HepG2 (cell line): Measurements from ENCODE around the gene TBL3. TPM values are rescaled to one million over a fixed set of nuclear protein-coding genes. Genes with fewer than 3 reads are reported as not detected.

Experiments used
- CHD2 ChIP-seq: IDR thresholded peaks from 2 replicates; pipeline ENCODE4 v1.6.1; 2011; ENCODE audit warnings: low read depth, low read length, improper control_type of control experiment
- HIVEP1 ChIP-seq: sonication (generic); formaldehyde crosslinking; IDR thresholded peaks from 2 replicates; pipeline ENCODE4 v1.4.0; 2020; ENCODE audit warnings: mild to moderate bottlenecking, missing genetic modification reagents
- KAT8 ChIP-seq: IDR thresholded peaks from 2 replicates; pipeline ENCODE4 v1.6.1; 2016; ENCODE audit warnings: missing genetic modification reagents, missing compliant biosample characterization
- LCORL ChIP-seq, 2 experiments: fragments of 450-650 bp in 1 of 2; sonication (generic) in 1 of 2; formaldehyde crosslinking in 1 of 2; IDR thresholded peaks; 2 replicates each; pipeline versions ENCODE4 v1.5.0 to v1.6.1; 2017 to 2020; ENCODE audit warnings: antibody characterized with exemption in 1 of 2, missing genetic modification reagents in 1 of 2
- NFE2 ChIP-seq: sonication (generic); formaldehyde crosslinking; IDR thresholded peaks from 2 replicates; pipeline ENCODE4 v1.4.0; 2020; ENCODE audit warnings: missing genetic modification reagents
- PCBP1 ChIP-seq: fragments of 200-400 bp; formaldehyde crosslinking; IDR thresholded peaks from 2 replicates; pipeline ENCODE4 v1.6.1; 2017; ENCODE audit warnings: mild to moderate bottlenecking, low read depth, low read length, borderline replicate concordance
- ZFP90 ChIP-seq: sonication (generic); formaldehyde crosslinking; IDR thresholded peaks from 2 replicates; pipeline ENCODE4 v1.8.0; 2022; ENCODE audit warnings: missing genetic modification reagents, mild to moderate bottlenecking, inconsistent platforms, borderline replicate concordance
- ZMYM4 ChIP-seq: sonication (generic); formaldehyde crosslinking; IDR thresholded peaks from 2 replicates; pipeline ENCODE4 v1.8.1; 2023; ENCODE audit warnings: mild to moderate bottlenecking, missing genetic modification reagents
- ZNF224 ChIP-seq: sonication (generic); formaldehyde crosslinking; IDR thresholded peaks from 2 replicates; pipeline ENCODE4 v1.5.0; 2020; ENCODE audit warnings: mild to moderate bottlenecking, missing genetic modification reagents
- ZNF274 ChIP-seq: sonication (generic); formaldehyde crosslinking; IDR thresholded peaks from 2 replicates; pipeline ENCODE4 v1.5.1; 2020; ENCODE audit warnings: mild to moderate bottlenecking, missing genetic modification reagents
- ZNF746 ChIP-seq: sonication (generic); formaldehyde crosslinking; IDR thresholded peaks from 2 replicates; pipeline ENCODE4 v1.8.0; 2022; ENCODE audit warnings: mild to moderate bottlenecking, missing genetic modification reagents
- ZSCAN25 ChIP-seq: sonication (generic); formaldehyde crosslinking; IDR thresholded peaks from 2 replicates; pipeline ENCODE4 v1.8.0; 2022; ENCODE audit warnings: mild to moderate bottlenecking, missing genetic modification reagents
- ZSCAN9 ChIP-seq: IDR thresholded peaks from 2 replicates; pipeline ENCODE4 v1.6.1; 2016; ENCODE audit warnings: borderline replicate concordance
- polyA plus RNA-seq, 8 experiments: library from polyadenylated mRNA; depleted of rRNA in 3 of 8; stranded (reverse) in 7 of 8; unstranded in 1 of 8; fragments of >200 nt; fragmentation: Illumina TruSeq in 4 of 8; extraction: Trizol in 4 of 8; gene quantifications; 2 replicates each; pipeline versions ENCODE4 v1.2.1 to v1.2.3, GENCODE V29; 2011 to 2016; ENCODE audit warnings: low read depth in 4 of 8, missing spikeins in 1 of 8, mixed read lengths in 1 of 8; ENCODE audit not compliant: insufficient read depth in 1 of 8
- total RNA-seq, 5 experiments: library from RNA; depleted of rRNA; stranded (reverse); fragments of >200 nt; fragmentation: Illumina TruSeq; extraction: Trizol; gene quantifications; 2 replicates each; pipeline ENCODE4 v1.2.3, GENCODE V29; 2016; ENCODE audit warnings: low read depth in 1 of 5
- TF ChIP-seq, protein P1 (sequence below): sonication (generic); formaldehyde crosslinking; IDR thresholded peaks from 2 replicates; pipeline ENCODE4 v1.4.0; 2020; ENCODE audit warnings: missing genetic modification reagents, borderline replicate concordance
- TF ChIP-seq, protein P2 (sequence below): sonication (generic); formaldehyde crosslinking; IDR thresholded peaks from 2 replicates; pipeline ENCODE4 v1.8.1; 2023; ENCODE audit warnings: mild to moderate bottlenecking, missing genetic modification reagents
- TF ChIP-seq, protein P3 (sequence below): sonication (generic); formaldehyde crosslinking; IDR thresholded peaks from 2 replicates; pipeline ENCODE4 v1.4.0; 2020; ENCODE audit warnings: missing genetic modification reagents
- TF ChIP-seq, protein P4 (sequence below): sonication (generic); formaldehyde crosslinking; IDR thresholded peaks from 2 replicates; pipeline ENCODE4 v1.5.0; 2020; ENCODE audit warnings: missing genetic modification reagents

Gene TBL3
- total and polyA plus RNA-seq, 2 of the 13 experiments (the other 11 are each of a cell fraction or from before 2014, with no cell fraction given) = 16.8 to 38.0 TPM

GRCh38 chr16:2023092-2024031 is 51.5 kb downstream of the TBL3 start (continued):
- TF ChIP-seq, protein P1, sequence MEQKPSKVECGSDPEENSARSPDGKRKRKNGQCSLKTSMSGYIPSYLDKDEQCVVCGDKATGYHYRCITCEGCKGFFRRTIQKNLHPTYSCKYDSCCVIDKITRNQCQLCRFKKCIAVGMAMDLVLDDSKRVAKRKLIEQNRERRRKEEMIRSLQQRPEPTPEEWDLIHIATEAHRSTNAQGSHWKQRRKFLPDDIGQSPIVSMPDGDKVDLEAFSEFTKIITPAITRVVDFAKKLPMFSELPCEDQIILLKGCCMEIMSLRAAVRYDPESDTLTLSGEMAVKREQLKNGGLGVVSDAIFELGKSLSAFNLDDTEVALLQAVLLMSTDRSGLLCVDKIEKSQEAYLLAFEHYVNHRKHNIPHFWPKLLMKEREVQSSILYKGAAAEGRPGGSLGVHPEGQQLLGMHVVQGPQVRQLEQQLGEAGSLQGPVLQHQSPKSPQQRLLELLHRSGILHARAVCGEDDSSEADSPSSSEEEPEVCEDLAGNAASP (CRISPR knock-in tag) = peak; percentile 45; the same call in 1 of the 2 replicates
- TF ChIP-seq NFE2 (CRISPR knock-in tag) = no peak
- peak; percentile 36; the same call in 1 of the 2 replicates for TF ChIP-seq CHD2
- TF ChIP-seq ZNF746 (CRISPR knock-in tag) = no peak
- no peak for TF ChIP-seq LCORL (IDR thresholded peaks at IDR 0.05)
- peak; percentile 86; the same call in 1 of the 2 replicates for TF ChIP-seq LCORL (CRISPR knock-in tag; IDR thresholded peaks at IDR 0.05)
- 0 out of 2 replicates have a peak, but pooled peaks have one; percentile 39 for TF ChIP-seq ZSCAN25 (CRISPR knock-in tag)
- TF ChIP-seq, protein P2, sequence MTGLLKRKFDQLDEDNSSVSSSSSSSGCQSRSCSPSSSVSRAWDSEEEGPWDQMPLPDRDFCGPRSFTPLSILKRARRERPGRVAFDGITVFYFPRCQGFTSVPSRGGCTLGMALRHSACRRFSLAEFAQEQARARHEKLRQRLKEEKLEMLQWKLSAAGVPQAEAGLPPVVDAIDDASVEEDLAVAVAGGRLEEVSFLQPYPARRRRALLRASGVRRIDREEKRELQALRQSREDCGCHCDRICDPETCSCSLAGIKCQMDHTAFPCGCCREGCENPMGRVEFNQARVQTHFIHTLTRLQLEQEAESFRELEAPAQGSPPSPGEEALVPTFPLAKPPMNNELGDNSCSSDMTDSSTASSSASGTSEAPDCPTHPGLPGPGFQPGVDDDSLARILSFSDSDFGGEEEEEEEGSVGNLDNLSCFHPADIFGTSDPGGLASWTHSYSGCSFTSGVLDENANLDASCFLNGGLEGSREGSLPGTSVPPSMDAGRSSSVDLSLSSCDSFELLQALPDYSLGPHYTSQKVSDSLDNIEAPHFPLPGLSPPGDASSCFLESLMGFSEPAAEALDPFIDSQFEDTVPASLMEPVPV (CRISPR knock-in tag) = no peak
- TF ChIP-seq ZNF274 = 0 out of 2 replicates have a peak, but pooled peaks have one; percentile 33
- TF ChIP-seq KAT8 (CRISPR knock-in tag) = peak; percentile 69; the same call in 1 of the 2 replicates
- TF ChIP-seq ZSCAN9 (CRISPR knock-in tag) = 0 out of 2 replicates have a peak, but pooled peaks have one; percentile 18
- TF ChIP-seq ZNF224 (CRISPR knock-in tag) = peak; percentile 70; the same call in 1 of the 2 replicates
- TF ChIP-seq, protein P3, sequence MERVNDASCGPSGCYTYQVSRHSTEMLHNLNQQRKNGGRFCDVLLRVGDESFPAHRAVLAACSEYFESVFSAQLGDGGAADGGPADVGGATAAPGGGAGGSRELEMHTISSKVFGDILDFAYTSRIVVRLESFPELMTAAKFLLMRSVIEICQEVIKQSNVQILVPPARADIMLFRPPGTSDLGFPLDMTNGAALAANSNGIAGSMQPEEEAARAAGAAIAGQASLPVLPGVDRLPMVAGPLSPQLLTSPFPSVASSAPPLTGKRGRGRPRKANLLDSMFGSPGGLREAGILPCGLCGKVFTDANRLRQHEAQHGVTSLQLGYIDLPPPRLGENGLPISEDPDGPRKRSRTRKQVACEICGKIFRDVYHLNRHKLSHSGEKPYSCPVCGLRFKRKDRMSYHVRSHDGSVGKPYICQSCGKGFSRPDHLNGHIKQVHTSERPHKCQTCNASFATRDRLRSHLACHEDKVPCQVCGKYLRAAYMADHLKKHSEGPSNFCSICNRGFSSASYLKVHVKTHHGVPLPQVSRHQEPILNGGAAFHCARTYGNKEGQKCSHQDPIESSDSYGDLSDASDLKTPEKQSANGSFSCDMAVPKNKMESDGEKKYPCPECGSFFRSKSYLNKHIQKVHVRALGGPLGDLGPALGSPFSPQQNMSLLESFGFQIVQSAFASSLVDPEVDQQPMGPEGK (CRISPR knock-in tag) = peak; percentile 62
- TF ChIP-seq, protein P4, sequence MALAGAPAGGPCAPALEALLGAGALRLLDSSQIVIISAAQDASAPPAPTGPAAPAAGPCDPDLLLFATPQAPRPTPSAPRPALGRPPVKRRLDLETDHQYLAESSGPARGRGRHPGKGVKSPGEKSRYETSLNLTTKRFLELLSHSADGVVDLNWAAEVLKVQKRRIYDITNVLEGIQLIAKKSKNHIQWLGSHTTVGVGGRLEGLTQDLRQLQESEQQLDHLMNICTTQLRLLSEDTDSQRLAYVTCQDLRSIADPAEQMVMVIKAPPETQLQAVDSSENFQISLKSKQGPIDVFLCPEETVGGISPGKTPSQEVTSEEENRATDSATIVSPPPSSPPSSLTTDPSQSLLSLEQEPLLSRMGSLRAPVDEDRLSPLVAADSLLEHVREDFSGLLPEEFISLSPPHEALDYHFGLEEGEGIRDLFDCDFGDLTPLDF (CRISPR knock-in tag) = 0 out of 2 replicates have a peak, but pooled peaks have one; percentile 40
- peak; percentile 65; the same call in 1 of the 2 replicates for TF ChIP-seq ZMYM4
- TF ChIP-seq HIVEP1 = 0 out of 2 replicates have a peak, but pooled peaks have one; percentile 22
- 0 out of 2 replicates have a peak, but pooled peaks have one; percentile 16 for TF ChIP-seq PCBP1
- no peak for TF ChIP-seq ZFP90 (CRISPR knock-in tag)
